ENCODE measurements around the gene NOXO1. TPM values are rescaled to one million over a fixed set of nuclear protein-coding genes. Genes with fewer than 3 reads are reported as not detected.

NOXO1 gene
- total RNA-seq, 1 experiment from 2014 or later = 1.2 TPM

GRCh38 chr16:1976951-1977874, 4.1 kb downstream of the NOXO1 start:
- DNase-seq (ENCODE audit: low spot score) = no peak
- Histone ChIP-seq H3K4me1 (ENCODE audit: insufficient read depth, low read length, poor library complexity, severe bottlenecking) (peaks cover 14% of the 10 kb centered on the region), H3K4me3 (ENCODE audit: low read depth, low read length, poor library complexity, severe bottlenecking) (no peak overlapping the region), H3K27me3 (replicated peaks; ENCODE audit: insufficient read depth, low read depth, low read length, poor library complexity) (no peaks in the 10 kb centered on the region), H3K27ac (ENCODE audit: low read depth, low read length, poor library complexity, severe bottlenecking) (no peak overlapping the region), H3K36me3 (ENCODE audit: insufficient read depth, low read length, poor library complexity, severe bottlenecking) (peaks cover 28% of the 10 kb centered on the region), H3K9me3 (ENCODE audit: low read depth, low read length, poor library complexity, severe bottlenecking) (no peaks in the 10 kb centered on the region)
- no TSS peak for BruUV-seq (replicated peaks)
- ChIA-PET POLR2A (ENCODE audit: low non-redundant PET) (no interaction called here), CTCF (no interaction called here)
- intact Hi-C loops (cut with micrococcal nuclease; ENCODE audit: unreplicated experiment) = no loop called here
- TF ChIP-seq CTCF (conservative IDR thresholded peaks at IDR 0.05; ENCODE audit: low read depth, low read length) = no peak
- no peak for TF ChIP-seq EZH2 (IDR thresholded peaks at IDR 0.05; ENCODE audit: borderline replicate concordance, low read depth, low read length, poor library complexity, severe bottlenecking)

- peaks cover 4% of the 10 kb centered on the region for H3K4me1 ChIP-seq (ENCODE audit: insufficient read depth, low read length, poor library complexity, severe bottlenecking)
- ChIA-PET POLR2A (ENCODE audit: low non-redundant PET) (no interaction called here), CTCF (no interaction called here)
- no peaks in the 10 kb centered on the region for H3K9me3 ChIP-seq (ENCODE audit: low read depth, low read length, poor library complexity, severe bottlenecking)
- peaks cover 28% of the 10 kb centered on the region for H3K36me3 ChIP-seq (ENCODE audit: insufficient read depth, low read length, poor library complexity, severe bottlenecking)
- BruUV-seq (replicated peaks) = no TSS peak
- TF ChIP-seq CTCF (conservative IDR thresholded peaks at IDR 0.05; ENCODE audit: low read depth, low read length) (no peak), EZH2 (IDR thresholded peaks at IDR 0.05; ENCODE audit: borderline replicate concordance, low read depth, low read length, poor library complexity, severe bottlenecking) (no peak)
- H3K4me3 ChIP-seq (ENCODE audit: low read depth, low read length, poor library complexity, severe bottlenecking) = no peak overlapping the region
- DNase-seq (ENCODE audit: low spot score) = no peak
- intact Hi-C loops (cut with micrococcal nuclease; ENCODE audit: unreplicated experiment) = no loop called here
- H3K27me3 ChIP-seq (replicated peaks; ENCODE audit: insufficient read depth, low read depth, low read length, poor library complexity) = no peaks in the 10 kb centered on the region
- H3K27ac ChIP-seq (ENCODE audit: low read depth, low read length, poor library complexity, severe bottlenecking) = no peak overlapping the region
Observed at GRCh38 chr16:1976216-1976520, 5.1 kb downstream of the NOXO1 start.

- POLR2A ChIA-PET (ENCODE audit: low non-redundant PET) = no interaction called here
- intact Hi-C loops (cut with micrococcal nuclease; ENCODE audit: unreplicated experiment) = no loop called here
Observed at GRCh38 chr16:1975432-1976215, 5.6 kb downstream of the NOXO1 start.

More at GRCh38 chr16:1975432-1976215, 5.6 kb downstream of the NOXO1 start:
- DNase-seq (ENCODE audit: low spot score) = no peak
- Histone ChIP-seq H3K27ac (ENCODE audit: low read depth, low read length, poor library complexity, severe bottlenecking) (no peak overlapping the region), H3K36me3 (ENCODE audit: insufficient read depth, low read length, poor library complexity, severe bottlenecking) (peaks cover 28% of the 10 kb centered on the region), H3K4me1 (ENCODE audit: insufficient read depth, low read length, poor library complexity, severe bottlenecking) (peaks cover 5% of the 10 kb centered on the region), H3K27me3 (replicated peaks; ENCODE audit: insufficient read depth, low read depth, low read length, poor library complexity) (no peaks in the 10 kb centered on the region), H3K9me3 (ENCODE audit: low read depth, low read length, poor library complexity, severe bottlenecking) (no peaks in the 10 kb centered on the region), H3K4me3 (ENCODE audit: low read depth, low read length, poor library complexity, severe bottlenecking) (no peak overlapping the region)
- BruUV-seq (replicated peaks) = no TSS peak
- TF ChIP-seq CTCF (conservative IDR thresholded peaks at IDR 0.05; ENCODE audit: low read depth, low read length) (no peak), EZH2 (IDR thresholded peaks at IDR 0.05; ENCODE audit: borderline replicate concordance, low read depth, low read length, poor library complexity, severe bottlenecking) (no peak)
- CTCF ChIA-PET = no interaction called here

Data from A673 (cell line).